Spleen (tissue), 7 donors: ENCODE measurements around the gene CDC123.

Source experiments
- CTCF ChIP-seq, 11 experiments: fragments of 200-600 bp in 7 of 11; fragments of 450-650 bp in 4 of 11; sonication (generic) in 4 of 11; IDR thresholded peaks in 8 of 11; conservative IDR thresholded peaks in 3 of 11; 1 replicate in 7 of 11; 2 replicates in 4 of 11; pipeline versions ENCODE4 v1.4.0 to v1.8.0; 2016 to 2021; ENCODE audit warnings: antibody characterized with exemption in 11 of 11, inconsistent platforms in 4 of 11, mild to moderate bottlenecking in 1 of 11
- POLR2A ChIP-seq, 3 donors: fragments of 450-650 bp; IDR thresholded peaks; one replicate each; pipeline ENCODE4 v1.5.1; 2017; ENCODE audit warnings: antibody characterized with exemption in 3 of 3, mild to moderate bottlenecking in 1 of 3
- donor health status: DM: no; HTN: no; CAD: no; lungs with moderate emphysema.
- donor health status: DM: no; HTN: no; CAD: no.
- donor health status: DM: no; HTN: no; CAD: no.

- TF ChIP-seq CTCF (IDR thresholded peaks at IDR 0.05 in 8 of 11, conservative IDR thresholded peaks at IDR 0.05 in 3 of 11) (no peak), POLR2A (IDR thresholded peaks at IDR 0.05) (no peak)
Measured at GRCh38 chr10:12279281-12279680, 83.3 kb downstream of the CDC123 start.
